ENCODE data around the gene RRBP1.
"Not testable (repeated sequence)": the region's sequence is repeated elsewhere in the genome, so short reads cannot be mapped to it uniquely, and the experiment has no call there.

Gene RRBP1

GRCh38 chr20:17661121-17661744, 20.8 kb downstream of the RRBP1 start:
- no peak for DNase-seq (ENCODE audit: low spot score)

- DNase-seq (ENCODE audit: low spot score), result no peak
Observed at GRCh38 chr20:17660667-17661066, 21.4 kb downstream of the RRBP1 start.

- no peak for DNase-seq (ENCODE audit: low spot score)
Observed at GRCh38 chr20:17659801-17660200, 22.2 kb downstream of the RRBP1 start.

GRCh38 chr20:17659344-17659743, 22.7 kb downstream of the RRBP1 start:
- not testable (repeated sequence) for DNase-seq (ENCODE audit: low spot score)

GRCh38 chr20:17658648-17658993, 23.4 kb downstream of the RRBP1 start:
- DNase-seq (ENCODE audit: low spot score), result no peak

- DNase-seq (ENCODE audit: low spot score), result no peak
Observed at GRCh38 chr20:17657898-17658647, 24.0 kb downstream of the RRBP1 start.

GRCh38 chr20:17657079-17657825, 24.8 kb downstream of the RRBP1 start:
- no peak for DNase-seq (ENCODE audit: low spot score)

GRCh38 chr20:17655865-17656479, 26.1 kb downstream of the RRBP1 start:
- DNase-seq (ENCODE audit: low spot score), result no peak

- no peak for DNase-seq (ENCODE audit: low spot score)
Observed at GRCh38 chr20:17655286-17655651, 26.8 kb downstream of the RRBP1 start.

GRCh38 chr20:17654649-17655285, 27.3 kb downstream of the RRBP1 start:
- peak; percentile 31 for DNase-seq (ENCODE audit: low spot score)

GRCh38 chr20:17653835-17654648, 28.0 kb downstream of the RRBP1 start:
- no peak for DNase-seq (ENCODE audit: low spot score)

GRCh38 chr20:17652411-17652810, 29.6 kb downstream of the RRBP1 start:
- DNase-seq (ENCODE audit: low spot score), result no peak

- no peak for DNase-seq (ENCODE audit: low spot score)
Observed at GRCh38 chr20:17651760-17652388, 30.2 kb downstream of the RRBP1 start.

- DNase-seq (ENCODE audit: low spot score), result no peak
Observed at GRCh38 chr20:17651129-17651759, 30.8 kb downstream of the RRBP1 start.

- no peak for DNase-seq (ENCODE audit: low spot score)
Observed at GRCh38 chr20:17650301-17651128, 31.5 kb downstream of the RRBP1 start.

- peak; percentile 22 for DNase-seq (ENCODE audit: low spot score)
Observed at GRCh38 chr20:17648791-17649730, 33.0 kb downstream of the RRBP1 start.

GRCh38 chr20:17648315-17648646, 33.8 kb downstream of the RRBP1 start:
- no peak for DNase-seq (ENCODE audit: low spot score)
